ENCODE measurements around the gene PITPNC1. TPM values are rescaled to one million over a fixed set of nuclear protein-coding genes. Genes with fewer than 3 reads are reported as not detected.

Gene PITPNC1
- total and polyA plus RNA-seq, 2 of the 13 experiments (the other 11 are each of a cell fraction or from before 2014, with no cell fraction given): 4.1 to 5.7 TPM

GRCh38 chr17:67528751-67529436, 151.8 kb downstream of the PITPNC1 start (continued):
- TF ChIP-seq TEF (CRISPR knock-in tag; IDR thresholded peaks at IDR 0.05) (no peak), CBX5 (CRISPR knock-in tag; IDR thresholded peaks at IDR 0.05; ENCODE audit: borderline replicate concordance) (no peak; the same call in 1 of the 2 replicates), HIVEP1 (CRISPR knock-in tag; IDR thresholded peaks at IDR 0.05) (no peak), KMT2A (CRISPR knock-in tag; IDR thresholded peaks at IDR 0.05) (peak; percentile 67), ZNF282 (IDR thresholded peaks at IDR 0.05; ENCODE audit: partially characterized antibody) (no peak), SAP130 (CRISPR knock-in tag; IDR thresholded peaks at IDR 0.05; ENCODE audit: low read depth) (peak; percentile 95), ZNF225 (CRISPR knock-in tag; IDR thresholded peaks at IDR 0.05) (no peak), HOXA7 (CRISPR knock-in tag; IDR thresholded peaks at IDR 0.05) (no peak), THAP8 (CRISPR knock-in tag; IDR thresholded peaks at IDR 0.05; ENCODE audit: borderline replicate concordance) (no peak), JARID2 (CRISPR knock-in tag; IDR thresholded peaks at IDR 0.05; ENCODE audit: insufficient replicate concordance) (no peak), CERS6 (CRISPR knock-in tag; IDR thresholded peaks at IDR 0.05) (no peak), ZSCAN25 (CRISPR knock-in tag; IDR thresholded peaks at IDR 0.05) (no peak), ZNF788 (CRISPR knock-in tag; IDR thresholded peaks at IDR 0.05; ENCODE audit: borderline replicate concordance) (no peak; the same call in 1 of the 2 replicates), REXO4 (CRISPR knock-in tag; IDR thresholded peaks at IDR 0.05; ENCODE audit: borderline replicate concordance) (no peak), TCF7 (IDR thresholded peaks at IDR 0.05; ENCODE audit: low read depth) (peak; percentile 76; the same call in 1 of the 2 replicates), ZNF691 (CRISPR knock-in tag; IDR thresholded peaks at IDR 0.05; ENCODE audit: borderline replicate concordance, low read depth) (no peak; the same call in 1 of the 2 replicates), SNAPC4 (CRISPR knock-in tag; IDR thresholded peaks at IDR 0.05) (no peak), POGK (CRISPR knock-in tag; conservative IDR thresholded peaks at IDR 0.05) (peak; percentile 61; the same call in 1 of the 2 replicates), ZNF674 (CRISPR knock-in tag; IDR thresholded peaks at IDR 0.05; ENCODE audit: low read depth) (no peak)
